Ishikawa (cell line): Measurements from ENCODE around the gene WDR18.

Source experiments
- CEBPB ChIP-seq: IDR thresholded peaks from 2 replicates; pipeline ENCODE4 v1.6.1; 2012
- CREB1 ChIP-seq: IDR thresholded peaks from 2 replicates; pipeline ENCODE4 v1.6.1; 2012; ENCODE audit warnings: low read depth
- EGR1 ChIP-seq: IDR thresholded peaks from 2 replicates; pipeline ENCODE4 v1.6.1; 2012
- EP300 ChIP-seq: IDR thresholded peaks from 2 replicates; pipeline ENCODE4 v1.6.1; 2012; ENCODE audit warnings: borderline replicate concordance
- FOXM1 ChIP-seq: IDR thresholded peaks from 2 replicates; pipeline ENCODE4 v1.6.1; 2012; ENCODE audit warnings: low read depth, borderline replicate concordance
- MAX ChIP-seq: IDR thresholded peaks from 2 replicates; pipeline ENCODE4 v1.6.1; 2012
- NFIC ChIP-seq: IDR thresholded peaks from 2 replicates; pipeline ENCODE4 v1.6.1; 2012
- RAD21 ChIP-seq: IDR thresholded peaks from 2 replicates; pipeline ENCODE4 v1.6.1; 2012; ENCODE audit warnings: low read depth
- TAF1 ChIP-seq: IDR thresholded peaks from 2 replicates; pipeline ENCODE4 v1.6.1; 2012; ENCODE audit warnings: low read depth, mild to moderate bottlenecking
- TCF12 ChIP-seq: IDR thresholded peaks from 2 replicates; pipeline ENCODE4 v1.6.1; 2012; ENCODE audit warnings: low read depth
- TEAD4 ChIP-seq: IDR thresholded peaks from 2 replicates; pipeline ENCODE4 v1.6.1; 2012
- USF1 ChIP-seq: IDR thresholded peaks from 2 replicates; pipeline ENCODE4 v1.6.1; 2012
- YY1 ChIP-seq: IDR thresholded peaks from 2 replicates; pipeline ENCODE4 v1.6.1; 2012; ENCODE audit warnings: low read depth
- ZBTB7A ChIP-seq: IDR thresholded peaks from 2 replicates; pipeline ENCODE4 v1.6.1; 2012; ENCODE audit warnings: low read depth
- TF ChIP-seq, protein P1 (sequence below): IDR thresholded peaks from 2 replicates; pipeline ENCODE4 v1.6.1; 2012; ENCODE audit warnings: low read depth, mild to moderate bottlenecking

Gene WDR18

GRCh38 chr19:1032264-1032867, 48.2 kb downstream of the WDR18 start:
- TF ChIP-seq USF1 (no peak), TAF1 (no peak), EGR1 (no peak), NFIC (no peak), TCF12 (no peak), ZBTB7A (no peak), CEBPB (no peak), CREB1 (no peak), TEAD4 (no peak), EP300 (no peak), FOXM1 (no peak)
- TF ChIP-seq, protein P1, sequence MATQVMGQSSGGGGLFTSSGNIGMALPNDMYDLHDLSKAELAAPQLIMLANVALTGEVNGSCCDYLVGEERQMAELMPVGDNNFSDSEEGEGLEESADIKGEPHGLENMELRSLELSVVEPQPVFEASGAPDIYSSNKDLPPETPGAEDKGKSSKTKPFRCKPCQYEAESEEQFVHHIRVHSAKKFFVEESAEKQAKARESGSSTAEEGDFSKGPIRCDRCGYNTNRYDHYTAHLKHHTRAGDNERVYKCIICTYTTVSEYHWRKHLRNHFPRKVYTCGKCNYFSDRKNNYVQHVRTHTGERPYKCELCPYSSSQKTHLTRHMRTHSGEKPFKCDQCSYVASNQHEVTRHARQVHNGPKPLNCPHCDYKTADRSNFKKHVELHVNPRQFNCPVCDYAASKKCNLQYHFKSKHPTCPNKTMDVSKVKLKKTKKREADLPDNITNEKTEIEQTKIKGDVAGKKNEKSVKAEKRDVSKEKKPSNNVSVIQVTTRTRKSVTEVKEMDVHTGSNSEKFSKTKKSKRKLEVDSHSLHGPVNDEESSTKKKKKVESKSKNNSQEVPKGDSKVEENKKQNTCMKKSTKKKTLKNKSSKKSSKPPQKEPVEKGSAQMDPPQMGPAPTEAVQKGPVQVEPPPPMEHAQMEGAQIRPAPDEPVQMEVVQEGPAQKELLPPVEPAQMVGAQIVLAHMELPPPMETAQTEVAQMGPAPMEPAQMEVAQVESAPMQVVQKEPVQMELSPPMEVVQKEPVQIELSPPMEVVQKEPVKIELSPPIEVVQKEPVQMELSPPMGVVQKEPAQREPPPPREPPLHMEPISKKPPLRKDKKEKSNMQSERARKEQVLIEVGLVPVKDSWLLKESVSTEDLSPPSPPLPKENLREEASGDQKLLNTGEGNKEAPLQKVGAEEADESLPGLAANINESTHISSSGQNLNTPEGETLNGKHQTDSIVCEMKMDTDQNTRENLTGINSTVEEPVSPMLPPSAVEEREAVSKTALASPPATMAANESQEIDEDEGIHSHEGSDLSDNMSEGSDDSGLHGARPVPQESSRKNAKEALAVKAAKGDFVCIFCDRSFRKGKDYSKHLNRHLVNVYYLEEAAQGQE, result no peak

GRCh38 chr19:1035998-1036621, 52.0 kb downstream of the WDR18 start:
- no peak for TF ChIP-seq TAF1
- TF ChIP-seq, protein P1, result no peak
- no peak for TF ChIP-seq TCF12
- TF ChIP-seq YY1, result no peak
- no peak for TF ChIP-seq MAX
- TF ChIP-seq TEAD4, result no peak
- no peak for TF ChIP-seq USF1
- no peak for TF ChIP-seq EP300
- no peak for TF ChIP-seq ZBTB7A
- no peak for TF ChIP-seq RAD21
- TF ChIP-seq CREB1, result no peak
- no peak for TF ChIP-seq NFIC
- no peak for TF ChIP-seq CEBPB
- TF ChIP-seq FOXM1, result no peak
- TF ChIP-seq EGR1, result no peak

DNA sequence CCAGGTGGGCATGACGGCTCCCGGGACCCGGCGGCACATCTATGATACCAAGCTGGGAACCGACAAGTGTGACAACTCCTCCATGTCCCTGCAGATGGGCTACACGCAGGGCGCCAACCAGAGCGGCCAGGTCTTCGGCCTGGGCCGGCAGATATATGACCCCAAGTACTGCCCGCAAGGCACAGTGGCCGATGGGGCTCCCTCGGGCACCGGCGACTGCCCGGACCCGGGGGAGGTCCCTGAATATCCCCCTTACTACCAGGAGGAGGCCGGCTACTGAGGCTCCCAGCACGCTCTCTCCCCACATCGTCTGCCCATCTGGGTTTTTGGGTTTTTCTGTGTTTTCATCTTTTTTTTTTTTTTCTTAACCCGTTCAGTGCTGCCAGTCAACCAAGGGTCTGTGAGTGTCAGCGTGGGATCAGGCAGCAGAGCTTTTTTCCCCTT, 53.5 kb downstream of the WDR18 start:
- no peak for TF ChIP-seq TAF1
- no peak for TF ChIP-seq RAD21
- TF ChIP-seq EGR1, result no peak
- no peak for TF ChIP-seq ZBTB7A
- TF ChIP-seq CEBPB, result no peak
- TF ChIP-seq TEAD4, result no peak
- TF ChIP-seq, protein P1, result no peak

DNA sequence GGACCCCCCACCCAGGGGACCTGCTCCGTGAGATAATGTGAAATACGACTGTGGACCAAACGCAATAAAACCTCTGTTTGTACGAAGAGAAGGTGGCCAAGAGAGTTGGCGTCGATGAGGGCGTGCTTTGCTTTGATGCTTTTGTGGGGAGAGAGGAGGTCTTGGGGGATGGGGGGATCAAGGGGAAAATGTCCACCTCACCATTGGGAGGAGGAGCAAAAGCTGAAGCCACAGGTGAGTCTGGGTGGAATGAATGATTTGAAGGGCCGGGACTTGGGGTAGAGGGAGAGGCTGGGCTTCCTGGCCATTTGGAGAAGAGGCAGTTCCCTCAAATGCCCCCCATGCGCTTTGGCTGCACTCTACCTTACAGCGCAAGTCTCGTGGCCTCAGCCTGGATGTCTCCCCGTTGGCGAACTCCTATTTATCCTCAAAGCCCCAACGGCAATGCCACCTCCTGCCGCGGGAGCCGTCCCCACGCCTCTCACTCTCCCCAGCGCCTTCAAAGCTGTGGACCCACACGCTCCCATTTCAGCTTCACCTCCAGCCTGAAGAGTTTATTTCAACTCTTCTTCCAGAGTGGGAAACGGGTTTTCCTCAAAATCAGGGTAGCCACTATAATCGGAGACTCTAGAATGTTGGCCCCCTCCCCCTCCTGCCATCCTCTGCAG, 55.0 kb downstream of the WDR18 start:
- no peak for TF ChIP-seq USF1
- TF ChIP-seq CREB1, result no peak
- no peak for TF ChIP-seq CEBPB
- TF ChIP-seq ZBTB7A, result no peak
- no peak for TF ChIP-seq EGR1
- no peak for TF ChIP-seq MAX
- TF ChIP-seq, protein P1, result no peak
- no peak for TF ChIP-seq TAF1
